ENCODE data around the gene RHBDF2. TPM values are rescaled to one million over a fixed set of nuclear protein-coding genes. Genes with fewer than 3 reads are reported as not detected.

RHBDF2 gene
- total RNA-seq, 2 experiments from 2014 or later = 144 to 173 TPM

- POLR2A ChIA-PET = interaction anchor here (0.8 to 8.2 kb wide), 5 partner anchors 8 to 72 kb away, joined by 3 to 57 read pairs (median 9); no protein-coding TSS in a partner anchor
- Histone ChIP-seq H3K79me2 (ENCODE audit: insufficient read depth, low read depth, low read length) (peaks cover 49% of the 10 kb centered on the region), H2AFZ (ENCODE audit: low read length) (no peak overlapping the region), H3K9me3 (ENCODE audit: low read length) (no peaks in the 10 kb centered on the region), H3K4me1 (ENCODE audit: insufficient read depth, low read length, poor library complexity, severe bottlenecking) (peaks cover 77% of the 10 kb centered on the region), H3K9me2 (ENCODE audit: insufficient read depth, low read length) (no peaks in the 10 kb centered on the region), H4K20me1 (ENCODE audit: insufficient read depth, low read length) (no peaks in the 10 kb centered on the region), H3K36me3 (ENCODE audit: insufficient read depth, low read length) (peaks cover 15% of the 10 kb centered on the region; the same call in 1 of the 2 replicates), H3K4me2 (ENCODE audit: low read length) (peak overlapping the region; percentile 98), H3K27ac (ENCODE audit: low read depth, low read length, poor library complexity, severe bottlenecking) (peak overlapping the region; percentile 83), H3K4me3 (ENCODE audit: low read depth, low read length, poor library complexity, severe bottlenecking) (peak overlapping the region; percentile 96)
- CTCF ChIA-PET (ENCODE audit: unreplicated experiment) = interaction anchor here (0.6 to 1.9 kb wide), 6 partner anchors 10 to 1452 kb away, joined by 3 to 9 read pairs (median 4); no protein-coding TSS in a partner anchor
- intact Hi-C loops (cut with micrococcal nuclease; ENCODE audit: unreplicated experiment) = no loop called here
- TF ChIP-seq EZH2phosphoT487 (IDR thresholded peaks at IDR 0.05; ENCODE audit: borderline replicate concordance, low read depth, low read length) = no peak
- TF ChIP-seq CTCF (conservative IDR thresholded peaks at IDR 0.05; ENCODE audit: low read length) = no peak
- peak; percentile 50 for DNase-seq (ENCODE audit: low spot score)
- BruUV-seq (replicated peaks) = no TSS peak
These were observed 1.0 kb downstream of the RHBDF2 start for GRCh38 chr17:76500074-76500746.

- BruUV-seq (replicated peaks) = no TSS peak
- ChIA-PET CTCF (ENCODE audit: unreplicated experiment) (interaction anchor here (0.5 to 1.9 kb wide), 9 partner anchors 9 to 1182 kb away, joined by 3 to 9 read pairs (median 3); no protein-coding TSS in a partner anchor), POLR2A (interaction anchor here (0.5 to 8.2 kb wide), 10 partner anchors 9 to 542 kb away, joined by 3 to 57 read pairs (median 5); no protein-coding TSS in a partner anchor)
- Histone ChIP-seq H3K4me2 (ENCODE audit: low read length) (peak overlapping the region; percentile 98), H3K9me3 (ENCODE audit: low read length) (no peaks in the 10 kb centered on the region), H3K9me2 (ENCODE audit: insufficient read depth, low read length) (no peaks in the 10 kb centered on the region), H4K20me1 (ENCODE audit: insufficient read depth, low read length) (no peaks in the 10 kb centered on the region), H3K36me3 (ENCODE audit: insufficient read depth, low read length) (peaks cover 21% of the 10 kb centered on the region; the same call in 1 of the 2 replicates), H3K27ac (ENCODE audit: low read depth, low read length, poor library complexity, severe bottlenecking) (peak overlapping the region; percentile 83), H2AFZ (ENCODE audit: low read length) (no peak overlapping the region), H3K4me3 (ENCODE audit: low read depth, low read length, poor library complexity, severe bottlenecking) (peak overlapping the region; percentile 96), H3K4me1 (ENCODE audit: insufficient read depth, low read length, poor library complexity, severe bottlenecking) (peaks cover 84% of the 10 kb centered on the region), H3K79me2 (ENCODE audit: insufficient read depth, low read depth, low read length) (peaks cover 49% of the 10 kb centered on the region)
- TF ChIP-seq CTCF (conservative IDR thresholded peaks at IDR 0.05; ENCODE audit: low read length) (no peak), EZH2phosphoT487 (IDR thresholded peaks at IDR 0.05; ENCODE audit: borderline replicate concordance, low read depth, low read length) (no peak)
- DNase-seq (ENCODE audit: low spot score) = peak; percentile 61
- intact Hi-C loops (cut with micrococcal nuclease; ENCODE audit: unreplicated experiment) = loop anchor here (10.0 kb wide), 2 partner anchors 234 to 946 kb away; partner anchors contain the start of gene UBALD2
These were observed 2.0 kb downstream of the RHBDF2 start for GRCh38 chr17:76499267-76499667.
